Measurements from ENCODE around the gene ILKAP.
A peak's percentile ranks its signal among the peaks of the same experiment; 100 is the strongest.

Gene ILKAP

GRCh38 chr2:238152771-238153688 lies 50.5 kb downstream of the ILKAP start:
- Histone ChIP-seq H3K36me3 (ENCODE audit: low read length) (no peaks in the 10 kb centered on the region), H2AFZ (ENCODE audit: low read depth, low read length, severe bottlenecking) (no peak overlapping the region), H4K20me1 (ENCODE audit: low read depth, low read length) (no peaks in the 10 kb centered on the region), H3K9me3 (ENCODE audit: insufficient read depth, low read length) (no peaks in the 10 kb centered on the region), H3K9ac (ENCODE audit: low read length) (no peak overlapping the region), H3K4me3 (ENCODE audit: insufficient read depth, low read length, poor library complexity, severe bottlenecking) (no peak overlapping the region), H3K79me2 (ENCODE audit: insufficient read depth, low read length) (no peaks in the 10 kb centered on the region), H3K27ac (ENCODE audit: low read depth, low read length) (no peak overlapping the region), H3K4me2 (ENCODE audit: low read depth, low read length, poor library complexity, severe bottlenecking) (no peak overlapping the region), H3K27me3 (ENCODE audit: low read length) (no peaks in the 10 kb centered on the region), H3K9me2 (replicated peaks; ENCODE audit: insufficient read depth, low read length) (no peaks in the 10 kb centered on the region), H3F3A (ENCODE audit: insufficient read depth) (no peaks in the 10 kb centered on the region)
- TF ChIP-seq CTCF (IDR thresholded peaks at IDR 0.05; ENCODE audit: insufficient read depth, low read length, poor library complexity, severe bottlenecking) (peak; percentile 28), EZH2phosphoT487 (conservative IDR thresholded peaks at IDR 0.05; ENCODE audit: low read length) (no peak)

DNA sequence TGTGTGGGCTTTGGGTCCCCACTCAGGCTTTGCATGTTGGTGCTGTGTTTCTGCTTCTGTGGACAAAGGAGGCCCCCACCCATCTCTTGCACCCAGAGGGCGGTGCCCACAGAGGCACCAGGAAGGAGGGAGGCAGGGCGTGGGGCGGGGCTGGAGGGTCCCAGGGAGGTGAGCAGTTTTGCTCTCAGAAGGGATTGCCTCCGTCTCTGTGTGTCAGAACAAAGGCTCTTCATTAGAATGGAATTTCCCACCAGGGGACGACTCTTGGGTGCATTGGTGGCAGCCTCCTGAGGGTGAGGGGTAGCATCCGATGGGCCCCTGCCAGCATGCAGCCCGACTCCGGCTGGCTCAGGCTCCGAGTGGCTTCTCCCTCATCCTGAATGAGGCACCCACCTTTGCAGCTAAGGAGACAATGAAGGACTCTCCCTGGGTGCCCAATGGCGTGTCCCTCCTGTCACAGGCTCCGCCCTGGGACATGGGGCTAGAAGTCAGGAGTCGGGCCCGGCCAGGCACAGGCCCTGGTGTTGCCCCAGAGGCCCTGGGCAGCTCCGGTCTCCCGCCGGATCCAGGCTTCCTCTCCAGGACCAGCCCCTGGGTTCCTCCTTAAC lies 51.8 kb downstream of the ILKAP start:
- H3K36me3 ChIP-seq (ENCODE audit: low read length), result no peaks in the 10 kb centered on the region
- TF ChIP-seq CTCF (IDR thresholded peaks at IDR 0.05; ENCODE audit: insufficient read depth, low read length, poor library complexity, severe bottlenecking) (no peak), EZH2phosphoT487 (conservative IDR thresholded peaks at IDR 0.05; ENCODE audit: low read length) (no peak)
- no peaks in the 10 kb centered on the region for H3K9me2 ChIP-seq (replicated peaks; ENCODE audit: insufficient read depth, low read length)
- no peak overlapping the region for H3K4me2 ChIP-seq (ENCODE audit: low read depth, low read length, poor library complexity, severe bottlenecking)
- H3F3A ChIP-seq (ENCODE audit: insufficient read depth), result no peaks in the 10 kb centered on the region
- no peak overlapping the region for H3K9ac ChIP-seq (ENCODE audit: low read length)
- H3K4me3 ChIP-seq (ENCODE audit: insufficient read depth, low read length, poor library complexity, severe bottlenecking), result no peak overlapping the region
- no peaks in the 10 kb centered on the region for H3K79me2 ChIP-seq (ENCODE audit: insufficient read depth, low read length)
- H3K27me3 ChIP-seq (ENCODE audit: low read length), result no peaks in the 10 kb centered on the region
- no peak overlapping the region for H3K27ac ChIP-seq (ENCODE audit: low read depth, low read length)
- no peaks in the 10 kb centered on the region for H4K20me1 ChIP-seq (ENCODE audit: low read depth, low read length)
- no peak overlapping the region for H2AFZ ChIP-seq (ENCODE audit: low read depth, low read length, severe bottlenecking)
- H3K9me3 ChIP-seq (ENCODE audit: insufficient read depth, low read length), result no peaks in the 10 kb centered on the region

DNA sequence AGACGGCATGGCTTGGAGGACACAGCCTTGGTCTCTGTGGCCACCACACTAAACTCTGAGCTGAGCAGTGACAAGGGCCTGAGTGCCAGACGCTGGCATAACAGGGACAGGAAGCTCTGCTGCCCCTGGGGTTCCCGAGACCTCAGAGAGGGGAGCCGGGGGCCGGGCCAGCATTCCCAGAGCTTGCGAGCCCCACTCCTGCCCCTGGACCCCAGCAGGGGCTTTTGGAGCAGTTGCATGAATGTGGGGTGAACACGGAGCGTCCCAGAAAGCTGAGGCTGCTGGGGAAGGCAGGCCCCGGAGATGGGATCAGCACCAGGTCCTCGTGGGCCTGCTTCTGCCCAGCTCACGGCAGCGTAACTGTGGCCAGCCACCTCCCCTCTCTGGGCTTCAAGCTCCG lies 52.3 kb downstream of the ILKAP start:
- H3K9me2 ChIP-seq (replicated peaks; ENCODE audit: insufficient read depth, low read length), result no peaks in the 10 kb centered on the region
- no peak overlapping the region for H3K4me2 ChIP-seq (ENCODE audit: low read depth, low read length, poor library complexity, severe bottlenecking)

More for the DNA sequence above, 52.3 kb downstream of the ILKAP start:
- no peaks in the 10 kb centered on the region for H3K9me3 ChIP-seq (ENCODE audit: insufficient read depth, low read length)
- no peak overlapping the region for H2AFZ ChIP-seq (ENCODE audit: low read depth, low read length, severe bottlenecking)
- no peak overlapping the region for H3K4me3 ChIP-seq (ENCODE audit: insufficient read depth, low read length, poor library complexity, severe bottlenecking)
- no peaks in the 10 kb centered on the region for H3K27me3 ChIP-seq (ENCODE audit: low read length)
- no peaks in the 10 kb centered on the region for H3F3A ChIP-seq (ENCODE audit: insufficient read depth)
- TF ChIP-seq CTCF (IDR thresholded peaks at IDR 0.05; ENCODE audit: insufficient read depth, low read length, poor library complexity, severe bottlenecking) (no peak), EZH2phosphoT487 (conservative IDR thresholded peaks at IDR 0.05; ENCODE audit: low read length) (no peak)
- H3K36me3 ChIP-seq (ENCODE audit: low read length), result no peaks in the 10 kb centered on the region
- H3K27ac ChIP-seq (ENCODE audit: low read depth, low read length), result no peak overlapping the region
- H3K9ac ChIP-seq (ENCODE audit: low read length), result no peak overlapping the region
- no peaks in the 10 kb centered on the region for H3K79me2 ChIP-seq (ENCODE audit: insufficient read depth, low read length)
- H4K20me1 ChIP-seq (ENCODE audit: low read depth, low read length), result no peaks in the 10 kb centered on the region

Measured in SU-DHL-6 (cell line).